ENCODE measurements around the gene ATXN7L3. TPM values are rescaled to one million over a fixed set of nuclear protein-coding genes. Genes with fewer than 3 reads are reported as not detected.
A peak's percentile ranks its signal among the peaks of the same experiment; 100 is the strongest.

The ATXN7L3 gene
- total RNA-seq, 4 donors from 2014 or later, result 51.7 to 92.6 (median 65.7) TPM

GRCh38 chr17:44167181-44167861 lies 32.4 kb downstream of the ATXN7L3 start:
- Histone ChIP-seq H3K4me1 (peaks cover 0 to 16% (median 0%) of the 10 kb centered on the region in 4 donors), H3K27me3 (no peaks in the 10 kb centered on the region), H3K36me3 (no peaks in the 10 kb centered on the region), H3K4me3 (no peak overlapping the region), H3K27ac (no peak overlapping the region), H3K9me3 (no peaks in the 10 kb centered on the region)
- TF ChIP-seq POLR2A (IDR thresholded peaks at IDR 0.05) (no peak), CTCF (IDR thresholded peaks at IDR 0.05) (no peak)
- DNase-seq, result no peak

DNA sequence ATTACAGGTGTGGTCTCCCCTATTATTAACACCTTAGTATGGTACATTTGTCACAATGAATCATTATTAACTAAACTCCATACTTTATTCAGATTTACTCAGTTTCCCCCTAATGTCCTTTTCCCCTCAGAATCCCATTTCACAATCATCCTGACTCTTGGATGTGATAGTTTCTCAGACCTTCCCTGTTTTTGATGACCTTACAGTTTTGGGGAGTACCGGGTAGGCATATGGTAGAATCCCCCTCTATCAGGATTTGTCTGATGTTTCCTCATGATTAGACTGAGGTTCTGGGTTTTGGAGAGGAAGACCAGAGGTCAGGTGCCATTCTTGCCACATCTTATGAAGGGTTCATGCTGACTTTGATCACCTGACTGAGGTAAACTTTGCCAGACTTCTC lies 35.2 kb downstream of the ATXN7L3 start:
- Histone ChIP-seq H3K4me1 (peaks cover 0 to 7% (median 0%) of the 10 kb centered on the region in 4 donors), H3K27me3 (no peaks in the 10 kb centered on the region), H3K36me3 (no peaks in the 10 kb centered on the region), H3K27ac (no peak overlapping the region), H3K9me3 (no peaks in the 10 kb centered on the region), H3K4me3 (no peak overlapping the region)
- no peak for TF ChIP-seq CTCF (IDR thresholded peaks at IDR 0.05)
- TF ChIP-seq POLR2A (IDR thresholded peaks at IDR 0.05), result no peak
- DNase-seq, result no peak

GRCh38 chr17:44159519-44160210 lies 40.0 kb downstream of the ATXN7L3 start:
- no peaks in the 10 kb centered on the region for H3K9me3 ChIP-seq
- H3K4me3 ChIP-seq, result no peak overlapping the region
- no peaks in the 10 kb centered on the region for H3K4me1 ChIP-seq
- TF ChIP-seq POLR2A (IDR thresholded peaks at IDR 0.05), result no peak
- no peak for TF ChIP-seq CTCF (IDR thresholded peaks at IDR 0.05)
- DNase-seq, result peak in 1 of 3 donors; percentile 51
- H3K36me3 ChIP-seq, result no peaks in the 10 kb centered on the region
- H3K27me3 ChIP-seq, result no peaks in the 10 kb centered on the region
- H3K27ac ChIP-seq, result no peak overlapping the region

DNA sequence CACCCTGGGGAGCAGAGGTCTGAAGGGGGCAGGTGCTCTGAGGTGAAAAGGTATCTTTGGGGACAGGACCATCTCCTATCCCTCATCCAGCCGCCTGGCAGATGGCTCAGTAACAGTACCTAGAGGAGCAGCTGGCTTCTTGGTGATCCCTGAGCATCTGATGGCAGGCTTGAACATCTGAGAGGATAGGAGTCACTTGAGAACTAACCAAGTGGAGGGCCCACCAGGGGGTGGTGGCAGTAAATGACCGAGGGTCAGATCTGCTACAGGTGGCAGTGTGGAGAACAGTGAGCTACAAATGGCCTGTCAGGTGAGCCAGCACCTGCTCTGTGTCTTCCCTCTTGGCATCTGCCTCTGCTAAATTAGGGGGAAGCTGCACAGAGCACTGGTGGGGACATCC lies 44.2 kb downstream of the ATXN7L3 start:
- H3K36me3 ChIP-seq, result no peaks in the 10 kb centered on the region
- TF ChIP-seq CTCF (IDR thresholded peaks at IDR 0.05) (no peak), POLR2A (IDR thresholded peaks at IDR 0.05) (no peak)
- no peaks in the 10 kb centered on the region for H3K9me3 ChIP-seq

GRCh38 chr17:44152875-44153274 lies 46.8 kb downstream of the ATXN7L3 start:
- no peaks in the 10 kb centered on the region for H3K36me3 ChIP-seq
- H3K27me3 ChIP-seq, result no peaks in the 10 kb centered on the region
- H3K4me3 ChIP-seq, result no peak overlapping the region
- H3K4me1 ChIP-seq, result no peaks in the 10 kb centered on the region
- DNase-seq, result no peak
- no peak overlapping the region for H3K27ac ChIP-seq
- no peaks in the 10 kb centered on the region for H3K9me3 ChIP-seq
- TF ChIP-seq CTCF (IDR thresholded peaks at IDR 0.05) (no peak), POLR2A (IDR thresholded peaks at IDR 0.05) (no peak)

More for the DNA sequence above, 44.2 kb downstream of the ATXN7L3 start:
- Histone ChIP-seq H3K27me3 (no peaks in the 10 kb centered on the region), H3K4me1 (no peaks in the 10 kb centered on the region), H3K4me3 (no peak overlapping the region), H3K27ac (no peak overlapping the region)
- DNase-seq, result no peak
